Liver (tissue), 9 donors: Measurements from ENCODE around the gene RARRES2. TPM values are rescaled to one million over a fixed set of nuclear protein-coding genes. Genes with fewer than 3 reads are reported as not detected.
A peak's percentile ranks its signal among the peaks of the same experiment; 100 is the strongest.

Experiments used
- DNase-seq: peaks from one replicate; pipeline ENCODE4 v3.0.0-alpha.2; 2017; ENCODE audit warnings: low spot score
- H3K27ac ChIP-seq, 2 donors: one replicate each; pipeline ENCODE4 v1.7.0; 2013; ENCODE audit warnings: inconsistent platforms in 2 of 2, low read length in 2 of 2, control low read depth in 1 of 2, low read depth in 1 of 2, mild to moderate bottlenecking in 1 of 2
- H3K27me3 ChIP-seq, 4 donors: one replicate each; pipeline versions ENCODE4 v1.6.1 to v1.7.0; 2013; ENCODE audit warnings: low read length in 3 of 4, inconsistent platforms in 1 of 4, mild to moderate bottlenecking in 1 of 4, moderate library complexity in 1 of 4; ENCODE audit not compliant: control insufficient read depth in 4 of 4, insufficient read depth in 4 of 4
- H3K36me3 ChIP-seq, 4 donors: one replicate each; pipeline versions ENCODE4 v1.6.1 to v1.7.0; 2013; ENCODE audit warnings: low read length in 3 of 4, mild to moderate bottlenecking in 3 of 4, low read depth in 1 of 4, moderate library complexity in 1 of 4; ENCODE audit not compliant: control insufficient read depth in 4 of 4, insufficient read depth in 3 of 4
- H3K4me1 ChIP-seq, 4 donors: one replicate each; pipeline versions ENCODE4 v1.6.1 to v1.7.0; 2013; ENCODE audit warnings: low read length in 3 of 4, mild to moderate bottlenecking in 3 of 4, moderate library complexity in 1 of 4; ENCODE audit not compliant: control insufficient read depth in 4 of 4, insufficient read depth in 4 of 4
- H3K4me3 ChIP-seq, 3 donors: one replicate each; pipeline versions ENCODE4 v1.6.1 to v1.7.0; 2013; ENCODE audit warnings: low read length in 3 of 3, control low read depth in 1 of 3, low read depth in 1 of 3, mild to moderate bottlenecking in 1 of 3
- H3K9ac ChIP-seq, 2 donors: one replicate each; pipeline ENCODE4 v1.7.0; 2013; ENCODE audit warnings: low read length in 2 of 2, mild to moderate bottlenecking in 2 of 2, moderate library complexity in 2 of 2, control low read depth in 1 of 2, low read depth in 1 of 2
- H3K9me3 ChIP-seq, 4 donors: one replicate each; pipeline versions ENCODE4 v1.6.1 to v1.7.0; 2013; ENCODE audit warnings: low read length in 3 of 4; ENCODE audit not compliant: control insufficient read depth in 4 of 4
- EGR1 ChIP-seq, 2 donors: IDR thresholded peaks; 2 replicates each; pipeline ENCODE4 v1.6.1; 2016 to 2018; ENCODE audit warnings: antibody characterized with exemption in 2 of 2, low read depth in 2 of 2
- FOXA1 ChIP-seq: IDR thresholded peaks from 2 replicates; pipeline ENCODE4 v1.6.1; 2016; ENCODE audit warnings: antibody characterized with exemption
- FOXA2 ChIP-seq: IDR thresholded peaks from 2 replicates; pipeline ENCODE4 v1.6.1; 2016; ENCODE audit warnings: antibody characterized with exemption
- GABPA ChIP-seq, 2 donors: IDR thresholded peaks in 1 of 2; conservative IDR thresholded peaks in 1 of 2; 2 replicates each; pipeline ENCODE4 v1.6.1; 2016; ENCODE audit warnings: antibody characterized with exemption in 2 of 2, mild to moderate bottlenecking in 1 of 2, moderate library complexity in 1 of 2
- HNF4A ChIP-seq, 2 donors: conservative IDR thresholded peaks; 2 replicates each; pipeline ENCODE4 v1.6.1; 2016; ENCODE audit warnings: antibody characterized with exemption in 2 of 2, mild to moderate bottlenecking in 2 of 2
- HNF4G ChIP-seq: IDR thresholded peaks from 2 replicates; pipeline ENCODE4 v1.6.1; 2016; ENCODE audit warnings: antibody characterized with exemption
- JUND ChIP-seq, 2 donors: IDR thresholded peaks; 2 replicates each; pipeline ENCODE4 v1.6.1; 2016; ENCODE audit warnings: antibody characterized with exemption in 2 of 2
- NR2F2 ChIP-seq: IDR thresholded peaks from 2 replicates; pipeline ENCODE4 v1.6.1; 2016; ENCODE audit warnings: antibody characterized with exemption
- RAD21 ChIP-seq, 2 donors: IDR thresholded peaks; 2 replicates each; pipeline ENCODE4 v1.6.1; 2016; ENCODE audit warnings: antibody characterized with exemption in 2 of 2, mild to moderate bottlenecking in 2 of 2
- RXRA ChIP-seq, 2 donors: IDR thresholded peaks; 2 replicates each; pipeline ENCODE4 v1.6.1; 2017 to 2018; ENCODE audit warnings: antibody characterized with exemption in 2 of 2, mild to moderate bottlenecking in 1 of 2
- SP1 ChIP-seq: IDR thresholded peaks from 2 replicates; pipeline ENCODE4 v1.6.1; 2018; ENCODE audit warnings: antibody characterized with exemption, mild to moderate bottlenecking
- TAF1 ChIP-seq: conservative IDR thresholded peaks from 2 replicates; pipeline ENCODE4 v1.6.1; 2016; ENCODE audit warnings: antibody characterized with exemption, mild to moderate bottlenecking
- YY1 ChIP-seq: IDR thresholded peaks from 2 replicates; pipeline ENCODE4 v1.6.1; 2016; ENCODE audit warnings: antibody characterized with exemption, mild to moderate bottlenecking
- WGBS: extraction: QIAGEN DNeasy Blood & Tissue Kit; methylation state at CpG from one replicate; pipeline ENCODE4 v1.1.7; 2013; 5-methylcytosine and 5-hydroxymethylcytosine counted together
- polyA plus RNA-seq, 2 donors: library from polyadenylated mRNA; stranded (reverse) in 1 of 2; unstranded in 1 of 2; fragments of 200-250 nt in 1 of 2; fragments of >200 nt in 1 of 2; fragmentation: Nextera tagmentation in 1 of 2; extraction: Ambion mirVana in 1 of 2; gene quantifications; one replicate each; pipeline versions ENCODE4 v1.2.1 to v1.2.3, GENCODE V29; 2013 to 2015
- total RNA-seq, 2 donors: library from RNA; depleted of rRNA; stranded (reverse); fragments of >200 nt; gene quantifications; one replicate each; pipeline ENCODE4 v1.2.3, GENCODE V29; 2014
- TF ChIP-seq, protein P1 (sequence below): IDR thresholded peaks from 2 replicates; pipeline ENCODE4 v1.6.1; 2016; ENCODE audit warnings: antibody characterized with exemption
- TF ChIP-seq, protein P2 (sequence below): IDR thresholded peaks from 2 replicates; pipeline ENCODE4 v1.6.1; 2016; ENCODE audit warnings: antibody characterized with exemption
- TF ChIP-seq, protein P3 (sequence below): IDR thresholded peaks from 2 replicates; pipeline ENCODE4 v1.6.1; 2016; ENCODE audit warnings: antibody characterized with exemption, mild to moderate bottlenecking
- TF ChIP-seq, protein P4 (sequence below): IDR thresholded peaks from 2 replicates; pipeline ENCODE4 v1.6.1; 2016; ENCODE audit warnings: antibody characterized with exemption
- TF ChIP-seq, protein P5 (sequence below): fragments of 150-350 bp; IDR thresholded peaks from 2 replicates; pipeline ENCODE4 v1.5.1; 2017; ENCODE audit warnings: improper control_type of control experiment, low read depth, low read length; ENCODE audit not compliant: missing input control
- donor health status: healthy.
- donor health status: healthy.
- donor health status: healthy.
- donor health status: healthy.
- donor health status: healthy.

RARRES2 gene
- total and polyA plus RNA-seq, 4 donors = 149 to 1,915 (median 842) TPM

DNA sequence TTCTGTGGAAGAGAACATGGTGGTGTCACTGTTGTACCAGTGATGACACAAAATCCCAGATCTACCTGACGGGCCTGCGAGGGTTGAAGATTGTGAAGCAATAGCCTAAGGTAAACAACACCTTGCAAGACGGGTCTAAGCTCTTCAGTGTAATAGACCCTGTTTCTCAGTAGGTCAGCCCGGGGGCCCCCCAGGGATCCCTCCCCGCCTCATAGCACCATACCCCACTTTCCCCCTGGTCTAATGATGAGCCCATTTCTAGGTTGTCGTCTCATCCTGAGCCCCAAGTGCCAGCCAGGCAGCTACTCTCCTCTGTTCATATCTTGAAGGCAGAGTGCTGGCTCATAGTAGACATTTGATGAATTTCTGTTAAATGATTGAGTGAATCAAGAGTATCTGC lies 15.5 kb downstream of the RARRES2 start:
- H3K36me3 ChIP-seq = peaks cover 2 to 26% (median 11%) of the 10 kb centered on the region in 4 donors

More for the DNA sequence above, 15.5 kb downstream of the RARRES2 start:
- no peaks in the 10 kb centered on the region for H3K9me3 ChIP-seq
- no peak for DNase-seq
- peaks cover 3 to 34% (median 20%) of the 10 kb centered on the region in 4 donors for H3K4me1 ChIP-seq
- H3K27ac ChIP-seq = peak overlapping the region; percentile 6 to 84
- no peak overlapping the region for H3K9ac ChIP-seq
- no peak for TF ChIP-seq JUND (IDR thresholded peaks at IDR 0.05)
- TF ChIP-seq EGR1 (IDR thresholded peaks at IDR 0.05; ENCODE audit: low read depth in 2 of 2) = no peak
- TF ChIP-seq, protein P1, sequence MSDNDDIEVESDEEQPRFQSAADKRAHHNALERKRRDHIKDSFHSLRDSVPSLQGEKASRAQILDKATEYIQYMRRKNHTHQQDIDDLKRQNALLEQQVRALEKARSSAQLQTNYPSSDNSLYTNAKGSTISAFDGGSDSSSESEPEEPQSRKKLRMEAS = no peak
- no peak for TF ChIP-seq YY1
- TF ChIP-seq, protein P2, sequence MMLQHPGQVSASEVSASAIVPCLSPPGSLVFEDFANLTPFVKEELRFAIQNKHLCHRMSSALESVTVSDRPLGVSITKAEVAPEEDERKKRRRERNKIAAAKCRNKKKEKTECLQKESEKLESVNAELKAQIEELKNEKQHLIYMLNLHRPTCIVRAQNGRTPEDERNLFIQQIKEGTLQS = no peak
- no peak for TF ChIP-seq NR2F2
- TF ChIP-seq TAF1 = no peak
- TF ChIP-seq GABPA (IDR thresholded peaks at IDR 0.05 in 1 of 2, conservative IDR thresholded peaks at IDR 0.05 in 1 of 2) = no peak
- no peak for TF ChIP-seq FOXA1
- TF ChIP-seq, protein P3, sequence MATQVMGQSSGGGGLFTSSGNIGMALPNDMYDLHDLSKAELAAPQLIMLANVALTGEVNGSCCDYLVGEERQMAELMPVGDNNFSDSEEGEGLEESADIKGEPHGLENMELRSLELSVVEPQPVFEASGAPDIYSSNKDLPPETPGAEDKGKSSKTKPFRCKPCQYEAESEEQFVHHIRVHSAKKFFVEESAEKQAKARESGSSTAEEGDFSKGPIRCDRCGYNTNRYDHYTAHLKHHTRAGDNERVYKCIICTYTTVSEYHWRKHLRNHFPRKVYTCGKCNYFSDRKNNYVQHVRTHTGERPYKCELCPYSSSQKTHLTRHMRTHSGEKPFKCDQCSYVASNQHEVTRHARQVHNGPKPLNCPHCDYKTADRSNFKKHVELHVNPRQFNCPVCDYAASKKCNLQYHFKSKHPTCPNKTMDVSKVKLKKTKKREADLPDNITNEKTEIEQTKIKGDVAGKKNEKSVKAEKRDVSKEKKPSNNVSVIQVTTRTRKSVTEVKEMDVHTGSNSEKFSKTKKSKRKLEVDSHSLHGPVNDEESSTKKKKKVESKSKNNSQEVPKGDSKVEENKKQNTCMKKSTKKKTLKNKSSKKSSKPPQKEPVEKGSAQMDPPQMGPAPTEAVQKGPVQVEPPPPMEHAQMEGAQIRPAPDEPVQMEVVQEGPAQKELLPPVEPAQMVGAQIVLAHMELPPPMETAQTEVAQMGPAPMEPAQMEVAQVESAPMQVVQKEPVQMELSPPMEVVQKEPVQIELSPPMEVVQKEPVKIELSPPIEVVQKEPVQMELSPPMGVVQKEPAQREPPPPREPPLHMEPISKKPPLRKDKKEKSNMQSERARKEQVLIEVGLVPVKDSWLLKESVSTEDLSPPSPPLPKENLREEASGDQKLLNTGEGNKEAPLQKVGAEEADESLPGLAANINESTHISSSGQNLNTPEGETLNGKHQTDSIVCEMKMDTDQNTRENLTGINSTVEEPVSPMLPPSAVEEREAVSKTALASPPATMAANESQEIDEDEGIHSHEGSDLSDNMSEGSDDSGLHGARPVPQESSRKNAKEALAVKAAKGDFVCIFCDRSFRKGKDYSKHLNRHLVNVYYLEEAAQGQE = no peak
- TF ChIP-seq, protein P4, sequence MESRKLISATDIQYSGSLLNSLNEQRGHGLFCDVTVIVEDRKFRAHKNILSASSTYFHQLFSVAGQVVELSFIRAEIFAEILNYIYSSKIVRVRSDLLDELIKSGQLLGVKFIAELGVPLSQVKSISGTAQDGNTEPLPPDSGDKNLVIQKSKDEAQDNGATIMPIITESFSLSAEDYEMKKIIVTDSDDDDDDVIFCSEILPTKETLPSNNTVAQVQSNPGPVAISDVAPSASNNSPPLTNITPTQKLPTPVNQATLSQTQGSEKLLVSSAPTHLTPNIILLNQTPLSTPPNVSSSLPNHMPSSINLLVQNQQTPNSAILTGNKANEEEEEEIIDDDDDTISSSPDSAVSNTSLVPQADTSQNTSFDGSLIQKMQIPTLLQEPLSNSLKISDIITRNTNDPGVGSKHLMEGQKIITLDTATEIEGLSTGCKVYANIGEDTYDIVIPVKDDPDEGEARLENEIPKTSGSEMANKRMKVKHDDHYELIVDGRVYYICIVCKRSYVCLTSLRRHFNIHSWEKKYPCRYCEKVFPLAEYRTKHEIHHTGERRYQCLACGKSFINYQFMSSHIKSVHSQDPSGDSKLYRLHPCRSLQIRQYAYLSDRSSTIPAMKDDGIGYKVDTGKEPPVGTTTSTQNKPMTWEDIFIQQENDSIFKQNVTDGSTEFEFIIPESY = no peak
- no peak for TF ChIP-seq RXRA (IDR thresholded peaks at IDR 0.05)
- no peak for TF ChIP-seq SP1
- TF ChIP-seq RAD21 (IDR thresholded peaks at IDR 0.05) = no peak
- no peak for TF ChIP-seq HNF4G
- TF ChIP-seq, protein P5, sequence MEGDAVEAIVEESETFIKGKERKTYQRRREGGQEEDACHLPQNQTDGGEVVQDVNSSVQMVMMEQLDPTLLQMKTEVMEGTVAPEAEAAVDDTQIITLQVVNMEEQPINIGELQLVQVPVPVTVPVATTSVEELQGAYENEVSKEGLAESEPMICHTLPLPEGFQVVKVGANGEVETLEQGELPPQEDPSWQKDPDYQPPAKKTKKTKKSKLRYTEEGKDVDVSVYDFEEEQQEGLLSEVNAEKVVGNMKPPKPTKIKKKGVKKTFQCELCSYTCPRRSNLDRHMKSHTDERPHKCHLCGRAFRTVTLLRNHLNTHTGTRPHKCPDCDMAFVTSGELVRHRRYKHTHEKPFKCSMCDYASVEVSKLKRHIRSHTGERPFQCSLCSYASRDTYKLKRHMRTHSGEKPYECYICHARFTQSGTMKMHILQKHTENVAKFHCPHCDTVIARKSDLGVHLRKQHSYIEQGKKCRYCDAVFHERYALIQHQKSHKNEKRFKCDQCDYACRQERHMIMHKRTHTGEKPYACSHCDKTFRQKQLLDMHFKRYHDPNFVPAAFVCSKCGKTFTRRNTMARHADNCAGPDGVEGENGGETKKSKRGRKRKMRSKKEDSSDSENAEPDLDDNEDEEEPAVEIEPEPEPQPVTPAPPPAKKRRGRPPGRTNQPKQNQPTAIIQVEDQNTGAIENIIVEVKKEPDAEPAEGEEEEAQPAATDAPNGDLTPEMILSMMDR = no peak
- TF ChIP-seq FOXA2 = no peak
- no peak for TF ChIP-seq HNF4A (conservative IDR thresholded peaks at IDR 0.05)
- WGBS = 91% methylated on average over 6 of the region's 6 CpGs
- no peak overlapping the region for H3K4me3 ChIP-seq
- H3K27me3 ChIP-seq = no peaks in the 10 kb centered on the region
